Adipocyte (in vitro differentiated cells): ENCODE data around the gene AKR1C2.
A peak's percentile ranks its signal among the peaks of the same experiment; 100 is the strongest.
"Not testable (repeated sequence)": the region's sequence is repeated elsewhere in the genome, so short reads cannot be mapped to it uniquely, and the experiment has no call there.

ENCODE experiments used
- DNase-seq: peaks from one replicate; pipeline ENCODE4 v3.0.0-alpha.2; 2015; ENCODE audit warnings: low read depth
- H3K27me3 ChIP-seq: replicated peaks from 2 replicates; pipeline ENCODE4 v1.7.0; 2013; ENCODE audit warnings: mild to moderate bottlenecking, low read length, moderate library complexity; ENCODE audit not compliant: control insufficient read depth, insufficient read depth
- H3K36me3 ChIP-seq: 2 replicates; pipeline ENCODE4 v1.7.0; 2013; ENCODE audit warnings: low read length, mild to moderate bottlenecking, moderate library complexity; ENCODE audit not compliant: control insufficient read depth, insufficient read depth, severe bottlenecking
- H3K4me1 ChIP-seq: 2 replicates; pipeline ENCODE4 v1.7.0; 2013; ENCODE audit warnings: mild to moderate bottlenecking, low read length, moderate library complexity; ENCODE audit not compliant: control insufficient read depth, insufficient read depth
- H3K4me3 ChIP-seq: 2 replicates; pipeline ENCODE4 v1.7.0; 2013; ENCODE audit warnings: mild to moderate bottlenecking, low read length, moderate library complexity
- H3K9ac ChIP-seq: 2 replicates; pipeline ENCODE4 v1.7.0; 2013; ENCODE audit warnings: mild to moderate bottlenecking, low read length, moderate library complexity
- H3K9me3 ChIP-seq: 2 replicates; pipeline ENCODE4 v1.7.0; 2013; ENCODE audit warnings: mild to moderate bottlenecking, low read length, moderate library complexity; ENCODE audit not compliant: control insufficient read depth

AKR1C2 gene

GRCh38 chr10:5023177-5023805 is 19.6 kb upstream of the AKR1C2 start:
- Histone ChIP-seq H3K4me1 (peaks cover 52% of the 10 kb centered on the region), H3K4me3 (no peak overlapping the region)
- no peak for DNase-seq

GRCh38 chr10:5021624-5022290 is 18.1 kb upstream of the AKR1C2 start:
- Histone ChIP-seq H3K9ac (peak overlapping the region; percentile 54), H3K4me1 (peaks cover 67% of the 10 kb centered on the region), H3K4me3 (peak overlapping the region; percentile 18)
- not testable (repeated sequence) for H3K9me3 ChIP-seq, DNase-seq, H3K27me3 ChIP-seq, H3K36me3 ChIP-seq

More at GRCh38 chr10:5023177-5023805, 19.6 kb upstream of the AKR1C2 start:
- Histone ChIP-seq H3K9me3 (no peaks in the 10 kb centered on the region), H3K27me3 (no peaks in the 10 kb centered on the region), H3K36me3 (no peaks in the 10 kb centered on the region), H3K9ac (no peak overlapping the region)

GRCh38 chr10:5019770-5020612 is 16.3 kb upstream of the AKR1C2 start:
- H3K4me3 ChIP-seq = peak overlapping the region; percentile 52
- not testable (repeated sequence) for H3K27me3 ChIP-seq, H3K36me3 ChIP-seq, DNase-seq, H3K9me3 ChIP-seq
- peak overlapping the region; percentile 85 for H3K9ac ChIP-seq
- H3K4me1 ChIP-seq = peaks cover 72% of the 10 kb centered on the region

- H3K9me3 ChIP-seq, H3K4me3 ChIP-seq, H3K36me3 ChIP-seq, H3K27me3 ChIP-seq: not testable (repeated sequence)
- peak; percentile 81 for DNase-seq
- H3K4me1 ChIP-seq = peaks cover 70% of the 10 kb centered on the region
- peak overlapping the region; percentile 85 for H3K9ac ChIP-seq
Observed at GRCh38 chr10:5018671-5019277, 15.1 kb upstream of the AKR1C2 start.

GRCh38 chr10:5018134-5018533 is 14.5 kb upstream of the AKR1C2 start:
- Histone ChIP-seq H3K27me3 (no peaks in the 10 kb centered on the region), H3K4me3 (no peak overlapping the region), H3K36me3 (no peaks in the 10 kb centered on the region), H3K4me1 (peaks cover 70% of the 10 kb centered on the region), H3K9me3 (no peaks in the 10 kb centered on the region), H3K9ac (peak overlapping the region; percentile 85)
- DNase-seq = peak; percentile 35

DNA sequence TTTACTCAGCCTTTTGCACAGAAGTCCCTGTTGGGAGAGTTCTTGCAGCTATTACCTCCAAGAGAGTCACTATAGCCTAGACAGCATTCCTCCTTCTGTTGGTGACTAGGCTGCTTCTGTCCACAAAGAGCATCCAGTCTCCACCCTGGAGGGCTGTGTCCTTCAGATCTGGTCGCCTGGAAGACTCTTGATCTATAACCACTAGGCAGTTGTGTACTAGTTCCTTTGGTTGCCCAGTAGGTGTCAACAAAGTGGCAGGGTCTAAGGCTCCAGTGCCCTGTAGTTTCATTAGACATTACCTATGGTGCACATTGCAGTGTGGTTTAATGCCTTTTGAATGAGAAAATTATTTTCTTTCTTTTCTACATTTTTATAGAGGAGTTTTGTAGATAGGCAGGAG is 11.3 kb upstream of the AKR1C2 start:
- no peak for DNase-seq
- Histone ChIP-seq H3K36me3 (no peaks in the 10 kb centered on the region), H3K9ac (no peak overlapping the region), H3K27me3 (no peaks in the 10 kb centered on the region), H3K9me3 (no peaks in the 10 kb centered on the region), H3K4me1 (peaks cover 47% of the 10 kb centered on the region), H3K4me3 (no peak overlapping the region)

- DNase-seq, H3K4me3 ChIP-seq, H3K27me3 ChIP-seq, H3K9me3 ChIP-seq, H3K36me3 ChIP-seq, H3K9ac ChIP-seq: not testable (repeated sequence)
- H3K4me1 ChIP-seq = peaks cover 41% of the 10 kb centered on the region
Observed at GRCh38 chr10:5014200-5014910, 10.7 kb upstream of the AKR1C2 start.

- Histone ChIP-seq H3K36me3 (no peaks in the 10 kb centered on the region), H3K9me3 (no peaks in the 10 kb centered on the region)
- no peak for DNase-seq
Observed at GRCh38 chr10:5013385-5013784, 9.7 kb upstream of the AKR1C2 start.

DNA sequence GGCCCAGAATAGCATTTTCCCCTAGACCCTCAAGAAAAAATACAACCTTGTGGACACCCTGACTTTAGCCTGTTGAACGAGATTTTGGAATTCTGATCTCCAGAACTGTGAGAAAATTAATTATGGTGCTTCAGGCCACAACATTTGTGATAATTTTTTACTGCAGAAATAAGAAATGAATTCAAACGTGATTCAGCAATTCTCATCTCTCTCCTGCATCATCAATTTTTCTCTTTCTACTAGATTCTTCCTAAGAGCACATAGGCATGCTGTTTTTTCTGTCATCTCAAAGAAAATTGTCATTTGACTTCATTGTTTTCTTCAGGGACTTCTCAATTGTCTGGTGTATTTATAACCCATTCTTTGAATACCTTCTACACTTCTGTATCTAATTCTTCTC is 8.9 kb upstream of the AKR1C2 start:
- no peak overlapping the region for H3K4me3 ChIP-seq
- H3K9ac ChIP-seq = no peak overlapping the region
- H3K4me1 ChIP-seq = peaks cover 25% of the 10 kb centered on the region
- H3K36me3 ChIP-seq = no peaks in the 10 kb centered on the region
- H3K27me3 ChIP-seq = no peaks in the 10 kb centered on the region
- no peaks in the 10 kb centered on the region for H3K9me3 ChIP-seq
- DNase-seq = no peak

More at GRCh38 chr10:5013385-5013784, 9.7 kb upstream of the AKR1C2 start:
- Histone ChIP-seq H3K27me3 (no peaks in the 10 kb centered on the region), H3K9ac (no peak overlapping the region), H3K4me1 (peaks cover 33% of the 10 kb centered on the region), H3K4me3 (no peak overlapping the region)

DNA sequence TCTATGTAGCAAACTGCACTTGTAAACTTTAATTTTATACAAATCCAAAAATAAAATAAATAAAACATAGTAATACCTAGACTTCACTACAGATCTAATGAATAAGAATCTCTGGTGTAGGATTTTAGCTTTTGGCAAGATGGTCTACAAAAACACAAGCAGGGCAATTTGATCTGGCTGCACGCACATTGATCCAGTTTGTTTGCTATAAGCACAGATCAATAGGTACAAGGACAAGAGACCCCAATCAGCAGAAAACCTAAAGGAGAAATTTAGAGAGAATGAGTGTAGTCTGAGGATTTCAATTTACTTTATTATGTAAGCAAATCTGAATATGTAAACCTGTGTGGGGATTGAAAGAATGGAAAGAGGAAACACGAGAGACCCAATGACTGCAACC is 7.7 kb upstream of the AKR1C2 start:
- not testable (repeated sequence) for DNase-seq, H3K27me3 ChIP-seq, H3K36me3 ChIP-seq, H3K4me3 ChIP-seq, H3K9ac ChIP-seq, H3K9me3 ChIP-seq
- peaks cover 13% of the 10 kb centered on the region for H3K4me1 ChIP-seq
